ENCODE results near the gene HSPA8. TPM values are rescaled to one million over a fixed set of nuclear protein-coding genes. Genes with fewer than 3 reads are reported as not detected.

Gene HSPA8
- total and polyA plus RNA-seq, 2 donors (not counting 1 experiment from before 2014, with no cell fraction given) = 480 to 738 TPM

DNA sequence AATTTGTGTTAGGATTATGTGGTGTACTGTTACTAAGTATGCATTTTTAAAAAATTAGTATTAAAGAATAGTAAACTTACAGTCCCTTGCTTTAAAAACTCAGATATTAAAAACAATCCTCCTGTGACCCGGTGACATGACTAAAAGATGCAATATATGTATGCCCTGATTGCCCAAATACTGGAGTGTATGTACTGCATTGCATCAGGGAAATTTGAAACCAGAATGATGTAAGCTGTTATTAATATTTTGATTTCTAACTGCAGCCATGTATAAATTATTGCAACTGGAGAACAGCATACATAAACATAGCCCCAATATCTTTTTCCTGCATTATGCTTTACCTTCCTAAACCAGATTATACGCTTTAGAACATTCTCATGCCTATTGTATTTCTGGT is 3.7 kb upstream of the HSPA8 start:
- H3K79me2 ChIP-seq (ENCODE audit: control insufficient read depth, insufficient read depth, low read length) = peaks cover 62% of the 10 kb centered on the region
- H3K27me3 ChIP-seq (replicated peaks in 1 of 4; ENCODE audit: control extremely low read depth in 1 of 4, control insufficient read depth in 3 of 4, insufficient read depth in 4 of 4, low read length in 3 of 4) = no peaks in the 10 kb centered on the region
- TF ChIP-seq EZH2 (IDR thresholded peaks at IDR 0.05; ENCODE audit: borderline replicate concordance, insufficient read depth, low read depth, low read length, poor library complexity, severe bottlenecking) = no peak
- TF ChIP-seq, protein P1, sequence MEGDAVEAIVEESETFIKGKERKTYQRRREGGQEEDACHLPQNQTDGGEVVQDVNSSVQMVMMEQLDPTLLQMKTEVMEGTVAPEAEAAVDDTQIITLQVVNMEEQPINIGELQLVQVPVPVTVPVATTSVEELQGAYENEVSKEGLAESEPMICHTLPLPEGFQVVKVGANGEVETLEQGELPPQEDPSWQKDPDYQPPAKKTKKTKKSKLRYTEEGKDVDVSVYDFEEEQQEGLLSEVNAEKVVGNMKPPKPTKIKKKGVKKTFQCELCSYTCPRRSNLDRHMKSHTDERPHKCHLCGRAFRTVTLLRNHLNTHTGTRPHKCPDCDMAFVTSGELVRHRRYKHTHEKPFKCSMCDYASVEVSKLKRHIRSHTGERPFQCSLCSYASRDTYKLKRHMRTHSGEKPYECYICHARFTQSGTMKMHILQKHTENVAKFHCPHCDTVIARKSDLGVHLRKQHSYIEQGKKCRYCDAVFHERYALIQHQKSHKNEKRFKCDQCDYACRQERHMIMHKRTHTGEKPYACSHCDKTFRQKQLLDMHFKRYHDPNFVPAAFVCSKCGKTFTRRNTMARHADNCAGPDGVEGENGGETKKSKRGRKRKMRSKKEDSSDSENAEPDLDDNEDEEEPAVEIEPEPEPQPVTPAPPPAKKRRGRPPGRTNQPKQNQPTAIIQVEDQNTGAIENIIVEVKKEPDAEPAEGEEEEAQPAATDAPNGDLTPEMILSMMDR (IDR thresholded peaks at IDR 0.05) = no peak
- peaks cover 56% of the 10 kb centered on the region for H3K4me1 Mint-ChIP-seq
- POLR2A ChIA-PET = interaction anchor here (0.6 to 1.0 kb wide), 2 partner anchors 11 to 1265 kb away, joined by 3 to 4 read pairs; no protein-coding TSS in a partner anchor
- H3K27me3 Mint-ChIP-seq = no peaks in the 10 kb centered on the region
- no peaks in the 10 kb centered on the region for H3K9me3 Mint-ChIP-seq (ENCODE audit: insufficient read depth)
- H3K27ac Mint-ChIP-seq = peak overlapping the region; percentile 69
- CTCF ChIA-PET = interaction anchor here (12.0 kb wide), 1 partner anchor 11 kb away, joined by 85 read pairs; no protein-coding TSS in a partner anchor
- no peak overlapping the region for H3K4me3 ChIP-seq (ENCODE audit: control extremely low read depth in 1 of 5, extremely low read depth in 1 of 5, insufficient read depth in 1 of 5, low read depth in 2 of 5, low read length in 4 of 5)
- no peak overlapping the region for H2AFZ ChIP-seq (ENCODE audit: insufficient read depth, low read depth, low read length, poor library complexity, severe bottlenecking)
- H3K4me1 ChIP-seq (ENCODE audit: control insufficient read depth in 2 of 2, insufficient read depth in 2 of 2, low read length in 2 of 2) = peaks cover 50 to 56% of the 10 kb centered on the region in 2 donors
- ATAC-seq (ENCODE audit: low read depth) = no peak
- intact Hi-C loops (cut with micrococcal nuclease) = no loop called here
- peak overlapping the region; percentile 66 for H3K4me3 Mint-ChIP-seq
- no peaks in the 10 kb centered on the region for H3K9me3 ChIP-seq (ENCODE audit: control extremely low read depth in 1 of 3, control insufficient read depth in 2 of 3, insufficient read depth in 1 of 3, low read length in 2 of 3)
- H4K20me1 ChIP-seq (ENCODE audit: control insufficient read depth, insufficient read depth, low read length, poor library complexity, severe bottlenecking) = peaks cover 13% of the 10 kb centered on the region
- DNase-seq = no peak
- peaks cover 0 to 9% of the 10 kb centered on the region in 2 experiments for H3K36me3 ChIP-seq (replicated peaks in 1 of 2; ENCODE audit: control extremely low read depth in 1 of 2, control insufficient read depth in 1 of 2, extremely low read depth in 1 of 2, insufficient read depth in 2 of 2, low read length in 1 of 2)
- H3K27ac ChIP-seq (ENCODE audit: low read length in 2 of 2) = peak overlapping the region; percentile 99 to 100
- no peak overlapping the region for H3K9ac ChIP-seq (ENCODE audit: low read length)
- peak overlapping the region; percentile 91 for H3K4me2 ChIP-seq (replicated peaks; ENCODE audit: low read depth, low read length, poor library complexity, severe bottlenecking)
- no CpG with 5 or more reads among the region's 2 CpGs for WGBS (ENCODE audit: insufficient coverage)
